GM12874 (cell line): ENCODE results near the gene RER1.

ENCODE experiments used
- CTCF ChIP-seq: IDR thresholded peaks from 2 replicates; pipeline ENCODE4 v1.5.1; 2011; ENCODE audit warnings: low read depth, mild to moderate bottlenecking, control low read depth, low read length, moderate library complexity; ENCODE audit not compliant: insufficient read depth

RER1 gene

GRCh38 chr1:2409745-2410144, 18.1 kb downstream of the RER1 start:
- TF ChIP-seq CTCF: no peak

DNA sequence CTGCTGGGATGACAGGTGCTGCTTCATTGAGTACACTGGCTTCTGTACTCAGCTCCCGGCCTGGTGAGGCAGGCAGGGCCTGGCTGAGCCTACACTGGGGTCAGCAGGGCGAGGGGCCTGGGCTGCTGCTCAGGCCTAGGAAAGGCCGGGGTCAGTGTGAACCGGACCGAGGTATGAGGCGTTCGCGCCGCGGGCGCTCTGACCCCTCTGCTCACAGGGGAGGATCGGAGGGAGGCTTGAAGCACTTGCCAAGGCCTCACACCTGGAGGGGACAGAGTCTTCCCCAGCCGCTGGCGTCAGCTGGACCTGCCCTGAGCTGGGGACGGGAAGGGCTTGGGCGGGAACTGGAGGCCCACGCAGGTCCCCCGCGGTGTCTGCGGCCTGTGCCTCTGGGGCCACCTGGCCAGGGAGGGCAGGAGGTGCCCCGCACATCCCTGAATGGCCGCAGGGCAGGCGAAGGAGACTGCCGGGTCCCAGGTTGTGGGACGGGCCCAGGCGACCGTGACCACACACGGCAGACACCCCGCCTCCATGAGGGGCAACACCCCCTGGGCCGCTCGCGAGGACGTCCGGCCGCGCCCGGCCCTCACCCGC, 20.3 kb downstream of the RER1 start:
- no peak for TF ChIP-seq CTCF

DNA sequence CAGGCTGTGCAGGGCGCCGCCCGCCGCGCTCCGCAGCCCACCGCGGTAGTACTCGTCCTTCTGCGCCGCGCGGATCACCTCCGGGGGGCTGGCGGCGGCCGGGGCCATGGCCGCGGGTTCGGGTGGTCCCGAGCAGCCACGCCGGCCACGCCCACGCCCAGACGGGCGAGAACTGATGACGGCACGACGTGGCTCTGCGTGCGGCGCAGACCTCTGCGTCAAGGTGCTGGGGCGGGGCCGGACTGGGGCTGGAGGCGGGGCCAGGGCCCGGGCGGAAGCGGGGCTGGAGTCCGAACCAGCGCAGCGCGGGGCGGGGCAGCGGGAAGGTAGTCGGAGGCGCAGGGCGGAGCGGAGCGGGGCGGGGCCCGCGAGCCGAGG, 20.7 kb downstream of the RER1 start, which contains the start of gene PEX10:
PEX10 (minus strand) TSS at position 170 of the 378 bp plus-strand sequence; CDS start at position 108, 62 bp downstream.
- TF ChIP-seq CTCF: no peak

- no peak for TF ChIP-seq CTCF
Measured at GRCh38 chr1:2412773-2413494, 21.3 kb downstream of the RER1 start.

GRCh38 chr1:2413495-2414296, 22.1 kb downstream of the RER1 start:
- no peak for TF ChIP-seq CTCF

- TF ChIP-seq CTCF: peak; percentile 87
Measured at GRCh38 chr1:2414297-2414958, 22.8 kb downstream of the RER1 start.

DNA sequence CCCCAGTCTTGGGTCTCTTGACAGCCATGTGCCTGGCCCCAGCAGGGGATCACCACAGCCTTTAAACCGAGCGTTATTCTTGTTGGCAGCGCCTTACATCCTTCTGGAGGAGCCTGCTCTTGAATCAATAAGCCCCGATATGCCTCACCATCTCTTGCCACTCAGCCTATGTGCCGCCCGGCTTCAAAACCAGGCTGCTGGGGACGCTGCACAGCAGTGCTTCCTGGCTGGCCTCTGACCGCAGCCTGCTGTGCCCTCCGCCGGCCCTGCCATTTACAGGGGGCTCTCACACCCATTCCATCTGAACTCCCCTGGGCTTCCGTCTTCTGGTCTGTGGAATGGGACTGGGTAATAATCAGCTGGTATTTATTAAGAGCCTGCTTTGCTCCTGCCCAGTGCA, 23.7 kb downstream of the RER1 start:
- TF ChIP-seq CTCF: no peak
